Hepatocyte (in vitro differentiated cells): ENCODE results near the gene SLC35A3. TPM values are rescaled to one million over a fixed set of nuclear protein-coding genes. Genes with fewer than 3 reads are reported as not detected.

ENCODE experiments used
- DNase-seq: peaks from one replicate; pipeline ENCODE4 v3.0.0-alpha.2; 2016; ENCODE audit warnings: low spot score
- H2AFZ ChIP-seq: fragments of 200-600 bp; sonication (generic); 2 replicates; pipeline ENCODE4 v1.6.0; 2016; ENCODE audit warnings: antibody characterized with exemption, mild to moderate bottlenecking
- H3K27ac ChIP-seq: fragments of 200-600 bp; sonication (generic); 2 replicates; pipeline ENCODE4 v1.5.1; 2016; ENCODE audit warnings: mild to moderate bottlenecking
- H3K27me3 ChIP-seq: fragments of 200-600 bp; sonication (generic); 2 replicates; pipeline ENCODE4 v1.6.1; 2016
- H3K36me3 ChIP-seq: fragments of 200-600 bp; sonication (generic); replicated peaks from 2 replicates; pipeline ENCODE4 v1.5.1; 2016; ENCODE audit warnings: low read depth; ENCODE audit not compliant: insufficient read depth
- H3K4me1 ChIP-seq: fragments of 200-600 bp; sonication (generic); 2 replicates; pipeline ENCODE4 v1.5.1; 2016; ENCODE audit warnings: mild to moderate bottlenecking, moderate library complexity; ENCODE audit not compliant: insufficient read depth
- H3K4me2 ChIP-seq: fragments of 200-600 bp; sonication (generic); 2 replicates; pipeline ENCODE4 v1.6.0; 2016
- H3K4me3 ChIP-seq: fragments of 200-600 bp; sonication (generic); 2 replicates; pipeline ENCODE4 v1.5.1; 2016; ENCODE audit warnings: mild to moderate bottlenecking
- H3K79me2 ChIP-seq: fragments of 200-600 bp; sonication (generic); 2 replicates; pipeline ENCODE4 v1.6.0; 2017; ENCODE audit warnings: mild to moderate bottlenecking
- H3K9me2 ChIP-seq: fragments of 200-600 bp; sonication (generic); replicated peaks from 2 replicates; pipeline ENCODE4 v1.6.0; 2017; ENCODE audit warnings: mild to moderate bottlenecking; ENCODE audit not compliant: insufficient read depth
- H3K9me3 ChIP-seq: fragments of 200-600 bp; sonication (generic); 2 replicates; pipeline ENCODE4 v1.5.1; 2016; ENCODE audit warnings: low read depth, mild to moderate bottlenecking
- H4K20me1 ChIP-seq: fragments of 200-600 bp; sonication (generic); 2 replicates; pipeline ENCODE4 v1.6.0; 2016; ENCODE audit warnings: mild to moderate bottlenecking; ENCODE audit not compliant: insufficient read depth, poor library complexity, severe bottlenecking
- EZH2 ChIP-seq: fragments of 200-600 bp; sonication (generic); IDR thresholded peaks from 2 replicates; pipeline ENCODE4 v1.6.1; 2016; ENCODE audit warnings: antibody characterized with exemption, mild to moderate bottlenecking, borderline replicate concordance
- EZH2phosphoT487 ChIP-seq: fragments of 200-600 bp; sonication (generic); IDR thresholded peaks from one replicate; pipeline ENCODE4 v1.6.1; 2018; ENCODE audit warnings: antibody characterized with exemption, mild to moderate bottlenecking, low read depth, moderate library complexity; ENCODE audit not compliant: unreplicated experiment, severe bottlenecking
- WGBS: methylation state at CpG from one replicate; pipeline ENCODE4 v1.1.6; 2016; ENCODE audit warnings: low lambda C conversion rate; ENCODE audit errors: missing lambda C conversion rate; 5-methylcytosine and 5-hydroxymethylcytosine counted together
- polyA plus RNA-seq: library from polyadenylated mRNA; unstranded; fragments of >200 nt; fragmentation: Nextera tagmentation; extraction: Ambion mirVana; gene quantifications from 2 replicates; pipeline ENCODE4 v1.2.1, GENCODE V29; 2016
- small RNA-seq: library from RNA; depleted of rRNA; stranded (forward); fragments of <200 nt; gene quantifications from one replicate; pipeline ENCODE3, GENCODE V24; 2014
- total RNA-seq: library from RNA; depleted of rRNA; stranded (reverse); fragments of >200 nt; gene quantifications from 2 replicates; pipeline ENCODE4 v1.2.3, GENCODE V29; 2014
- TF ChIP-seq, protein P1 (sequence below): fragments of 200-600 bp; sonication (generic); IDR thresholded peaks from 2 replicates; pipeline ENCODE4 v1.5.1; 2016; ENCODE audit warnings: antibody characterized with exemption, mild to moderate bottlenecking; ENCODE audit not compliant: poor library complexity

The SLC35A3 gene
- total and polyA plus RNA-seq, 2 experiments from 2014 or later, result 18.9 to 56.1 TPM

DNA sequence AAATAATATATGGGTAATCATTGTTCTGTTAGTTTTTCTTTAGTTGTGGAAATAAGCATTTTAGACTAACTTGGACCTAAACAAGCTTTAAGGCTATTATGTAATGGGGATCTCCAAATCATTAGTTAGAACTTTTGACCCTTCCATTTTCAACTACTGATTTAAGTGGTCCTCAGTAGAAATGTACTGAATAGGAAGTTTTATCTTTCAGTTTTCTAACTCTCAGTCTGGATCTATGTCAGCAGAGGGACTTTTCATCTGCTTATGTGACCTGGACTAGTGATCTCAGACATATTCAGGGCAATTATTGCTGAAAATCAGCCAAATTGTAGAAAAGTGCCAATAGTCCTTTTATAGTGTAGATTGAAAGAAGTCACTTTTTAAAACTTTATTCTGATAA lies 106.9 kb downstream of the SLC35A3 start:
- Histone ChIP-seq H3K27ac (no peak overlapping the region), H3K4me2 (no peak overlapping the region), H3K27me3 (no peaks in the 10 kb centered on the region), H4K20me1 (peaks cover 2% of the 10 kb centered on the region), H3K9me3 (no peaks in the 10 kb centered on the region), H3K4me1 (no peaks in the 10 kb centered on the region), H3K36me3 (no peaks in the 10 kb centered on the region), H3K4me3 (no peak overlapping the region), H2AFZ (no peak overlapping the region), H3K79me2 (no peaks in the 10 kb centered on the region), H3K9me2 (no peaks in the 10 kb centered on the region)
- DNase-seq, result no peak
- TF ChIP-seq EZH2phosphoT487, result no peak
- TF ChIP-seq, protein P1, sequence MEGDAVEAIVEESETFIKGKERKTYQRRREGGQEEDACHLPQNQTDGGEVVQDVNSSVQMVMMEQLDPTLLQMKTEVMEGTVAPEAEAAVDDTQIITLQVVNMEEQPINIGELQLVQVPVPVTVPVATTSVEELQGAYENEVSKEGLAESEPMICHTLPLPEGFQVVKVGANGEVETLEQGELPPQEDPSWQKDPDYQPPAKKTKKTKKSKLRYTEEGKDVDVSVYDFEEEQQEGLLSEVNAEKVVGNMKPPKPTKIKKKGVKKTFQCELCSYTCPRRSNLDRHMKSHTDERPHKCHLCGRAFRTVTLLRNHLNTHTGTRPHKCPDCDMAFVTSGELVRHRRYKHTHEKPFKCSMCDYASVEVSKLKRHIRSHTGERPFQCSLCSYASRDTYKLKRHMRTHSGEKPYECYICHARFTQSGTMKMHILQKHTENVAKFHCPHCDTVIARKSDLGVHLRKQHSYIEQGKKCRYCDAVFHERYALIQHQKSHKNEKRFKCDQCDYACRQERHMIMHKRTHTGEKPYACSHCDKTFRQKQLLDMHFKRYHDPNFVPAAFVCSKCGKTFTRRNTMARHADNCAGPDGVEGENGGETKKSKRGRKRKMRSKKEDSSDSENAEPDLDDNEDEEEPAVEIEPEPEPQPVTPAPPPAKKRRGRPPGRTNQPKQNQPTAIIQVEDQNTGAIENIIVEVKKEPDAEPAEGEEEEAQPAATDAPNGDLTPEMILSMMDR, result no peak
- no peak for TF ChIP-seq EZH2

DNA sequence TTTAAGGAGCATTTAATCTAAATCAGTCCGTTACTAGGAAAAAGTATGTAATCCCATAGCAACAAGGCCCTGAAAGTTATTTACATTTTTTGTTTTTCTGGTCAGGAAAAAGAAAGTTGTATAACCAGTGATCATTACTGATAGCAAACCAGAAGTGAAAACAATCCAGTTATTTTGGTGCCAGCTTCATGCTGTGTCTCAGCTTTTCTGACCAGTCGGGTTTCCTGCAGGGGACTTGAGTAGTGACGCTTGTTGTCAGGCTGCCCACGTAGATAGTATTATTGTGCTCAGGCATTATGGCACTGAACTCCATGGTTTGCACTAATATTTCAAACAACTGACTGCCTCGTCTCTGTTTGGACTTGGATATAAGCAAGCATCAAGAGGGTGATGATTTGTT lies 107.7 kb downstream of the SLC35A3 start:
- H3K79me2 ChIP-seq, result no peaks in the 10 kb centered on the region
- DNase-seq, result no peak
- WGBS, result 95% methylated on average over 5 of the region's 5 CpGs
- no peak for TF ChIP-seq EZH2phosphoT487
- no peaks in the 10 kb centered on the region for H3K36me3 ChIP-seq
- no peak overlapping the region for H3K27ac ChIP-seq
- no peaks in the 10 kb centered on the region for H3K9me2 ChIP-seq
- H3K27me3 ChIP-seq, result no peaks in the 10 kb centered on the region
- no peak overlapping the region for H2AFZ ChIP-seq
- H3K4me3 ChIP-seq, result no peak overlapping the region
- no peaks in the 10 kb centered on the region for H3K4me1 ChIP-seq
- H3K4me2 ChIP-seq, result no peak overlapping the region
- peaks cover 2% of the 10 kb centered on the region for H4K20me1 ChIP-seq
- no peaks in the 10 kb centered on the region for H3K9me3 ChIP-seq

DNA sequence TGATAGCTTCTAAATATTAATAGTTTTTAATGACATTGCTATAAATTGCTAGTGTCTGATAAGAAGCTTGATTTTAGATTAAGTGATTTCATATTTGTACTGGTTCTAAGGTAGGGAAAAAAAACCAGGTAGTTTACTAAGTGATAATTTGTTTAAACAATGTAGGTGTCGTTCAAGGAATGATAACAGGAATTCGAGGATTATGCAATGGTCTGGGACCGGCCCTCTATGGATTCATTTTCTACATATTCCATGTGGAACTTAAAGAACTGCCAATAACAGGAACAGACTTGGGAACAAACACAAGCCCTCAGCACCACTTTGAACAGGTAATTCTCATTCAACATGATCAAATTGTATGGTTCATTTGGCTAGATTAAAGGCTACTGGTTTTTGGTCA lies 110.5 kb downstream of the SLC35A3 start:
- no peaks in the 10 kb centered on the region for H3K9me2 ChIP-seq
- no peak overlapping the region for H3K4me2 ChIP-seq
- no peaks in the 10 kb centered on the region for H3K36me3 ChIP-seq
- no peak overlapping the region for H3K4me3 ChIP-seq
- no peak overlapping the region for H2AFZ ChIP-seq
- no peaks in the 10 kb centered on the region for H3K79me2 ChIP-seq
- H3K27me3 ChIP-seq, result no peaks in the 10 kb centered on the region
- H3K9me3 ChIP-seq, result no peaks in the 10 kb centered on the region
- H3K4me1 ChIP-seq, result no peaks in the 10 kb centered on the region
- 62% methylated on average over 3 of the region's 3 CpGs for WGBS
- no peak for DNase-seq
- H3K27ac ChIP-seq, result no peak overlapping the region
- no peak for TF ChIP-seq EZH2
- no peak for TF ChIP-seq EZH2phosphoT487
- TF ChIP-seq, protein P1, result no peak
- no peaks in the 10 kb centered on the region for H4K20me1 ChIP-seq

Small RNA genes lying within 50 kb of the gene (small RNA-seq; reads per million reads assigned to genes)
- not detected for gene RNU6-1318P
- gene RNU6-750P, result not detected

Other genes starting within 250 kb of the SLC35A3 start
- 26.8 and 31.3 TPM in 2 replicates for gene FRRS1, start 203.4 kb upstream of the SLC35A3 start, total RNA-seq
- 1.0 and 1.5 TPM in 2 replicates for gene FRRS1, start 203.4 kb upstream of the SLC35A3 start, polyA plus RNA-seq
- gene AGL, start 119.6 kb upstream of the SLC35A3 start, total RNA-seq, result 30.3 and 34.2 TPM in 2 replicates
- 9.2 and 9.3 TPM in 2 replicates for gene AGL, start 119.6 kb upstream of the SLC35A3 start, polyA plus RNA-seq
- 4.5 and 7.5 TPM in 2 replicates for gene SASS6, start 162.9 kb downstream of the SLC35A3 start, total RNA-seq
- 1.9 and 2.7 TPM in 2 replicates for gene SASS6, start 162.9 kb downstream of the SLC35A3 start, polyA plus RNA-seq
- gene TRMT13, start 163.2 kb downstream of the SLC35A3 start, total RNA-seq, result 13.7 and 18.8 TPM in 2 replicates
- gene TRMT13, start 163.2 kb downstream of the SLC35A3 start, polyA plus RNA-seq, result 8.9 and 9.6 TPM in 2 replicates
- 0.68 and 1.2 TPM in 2 replicates for gene LRRC39, start 208.3 kb downstream of the SLC35A3 start, total RNA-seq
- 0.88 and 1.1 TPM in 2 replicates for gene LRRC39, start 208.3 kb downstream of the SLC35A3 start, polyA plus RNA-seq